ENCODE results near the gene CCDC201. TPM values are rescaled to one million over a fixed set of nuclear protein-coding genes. Genes with fewer than 3 reads are reported as not detected.

Gene CCDC201
- total and polyA plus RNA-seq, 2 donors (not counting 3 experiments of a cell fraction or from before 2014, with no cell fraction given), result not detected

DNA sequence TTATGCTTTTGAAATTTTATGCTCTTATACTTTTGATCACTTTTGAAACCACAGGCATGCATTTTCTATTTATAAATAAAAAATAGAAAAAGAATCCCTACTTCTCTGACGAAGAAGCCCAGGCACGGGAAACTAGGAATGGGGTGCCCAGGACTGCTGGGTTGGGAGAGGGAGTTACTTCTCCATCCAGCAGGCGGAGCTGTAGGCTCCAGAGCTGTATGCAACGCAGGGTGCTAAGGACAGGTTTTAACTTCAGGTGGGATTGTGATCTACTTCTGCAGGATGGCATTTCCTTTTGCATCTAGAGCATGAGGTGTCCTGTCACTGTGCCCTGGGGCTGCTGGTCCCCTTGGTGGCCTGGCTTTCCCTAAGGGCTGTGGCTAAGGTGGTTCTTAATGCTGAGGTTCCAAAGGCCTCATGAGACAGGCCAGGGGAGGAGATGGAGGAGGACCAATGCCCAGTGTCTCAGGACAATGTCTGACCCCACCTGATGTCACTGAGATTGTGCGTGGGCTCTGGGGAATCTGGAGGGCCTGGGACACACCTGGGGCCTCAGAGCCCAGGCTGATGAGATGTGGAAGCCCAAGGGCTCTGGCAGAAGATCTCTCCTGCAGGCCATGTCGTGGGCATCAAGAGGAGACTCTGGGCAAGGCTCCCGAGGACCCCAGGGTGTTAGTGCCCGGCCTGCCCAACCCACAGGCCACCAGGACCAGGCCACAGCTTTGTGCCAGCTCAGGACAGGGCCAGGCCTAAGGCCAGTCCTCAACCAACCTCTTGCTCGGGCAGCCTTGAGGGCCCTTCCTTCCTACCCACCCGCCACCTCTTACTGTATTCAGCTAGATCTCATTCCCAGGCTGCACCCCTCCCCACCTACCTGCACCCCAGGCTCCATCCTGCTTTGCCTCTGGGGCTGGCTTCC, 507 bp downstream of the CCDC201 start:
- Histone ChIP-seq H3K9me3 (replicated peaks; ENCODE audit: control insufficient read depth, insufficient read depth, low read length) (no peaks in the 10 kb centered on the region), H3K79me2 (ENCODE audit: control insufficient read depth, insufficient read depth, low read length) (no peaks in the 10 kb centered on the region), H3K36me3 (ENCODE audit: control insufficient read depth in 2 of 2, extremely low read depth in 1 of 2, insufficient read depth in 2 of 2, low read length in 2 of 2) (no peaks in the 10 kb centered on the region), H3K9ac (replicated peaks; ENCODE audit: extremely low read depth, insufficient read depth, low read length) (no peak overlapping the region), H3K4me3 (replicated peaks in 1 of 3; ENCODE audit: insufficient read depth in 1 of 3, low read depth in 1 of 3, low read length in 3 of 3) (no peak overlapping the region), H3K4me1 (ENCODE audit: control insufficient read depth, extremely low read depth, insufficient read depth, low read length) (peaks cover 15% of the 10 kb centered on the region), H2AFZ (ENCODE audit: low read depth, low read length) (no peak overlapping the region), H4K20me1 (replicated peaks; ENCODE audit: control insufficient read depth, extremely low read depth, insufficient read depth, low read length) (no peaks in the 10 kb centered on the region), H3K27me3 (ENCODE audit: control insufficient read depth in 2 of 2, insufficient read depth in 2 of 2, low read length in 2 of 2) (no peaks in the 10 kb centered on the region), H3K4me2 (ENCODE audit: insufficient read depth, low read length) (no peak overlapping the region), H3K9me1 (replicated peaks; ENCODE audit: control insufficient read depth, extremely low read depth, insufficient read depth, low read length) (no peaks in the 10 kb centered on the region), H3K27ac (ENCODE audit: insufficient read depth, low read depth, low read length) (no peak overlapping the region)
- intact Hi-C loops (cut with micrococcal nuclease), result loop anchor here (1.0 kb wide), 1 partner anchor 480 kb away; no protein-coding TSS in a partner anchor
- no peak for FAIRE-seq
- DNase-seq (ENCODE audit: low read depth, low spot score), result no peak
- BruUV-seq (replicated peaks), result no TSS peak
- ChIA-PET CTCF (interaction anchor here (0.5 to 2.2 kb wide), 8 partner anchors 16 to 1307 kb away, joined by 3 to 9 read pairs (median 6); partner anchors contain the start of gene IGFBP1), POLR2A (no interaction called here)
- TF ChIP-seq, protein P1, sequence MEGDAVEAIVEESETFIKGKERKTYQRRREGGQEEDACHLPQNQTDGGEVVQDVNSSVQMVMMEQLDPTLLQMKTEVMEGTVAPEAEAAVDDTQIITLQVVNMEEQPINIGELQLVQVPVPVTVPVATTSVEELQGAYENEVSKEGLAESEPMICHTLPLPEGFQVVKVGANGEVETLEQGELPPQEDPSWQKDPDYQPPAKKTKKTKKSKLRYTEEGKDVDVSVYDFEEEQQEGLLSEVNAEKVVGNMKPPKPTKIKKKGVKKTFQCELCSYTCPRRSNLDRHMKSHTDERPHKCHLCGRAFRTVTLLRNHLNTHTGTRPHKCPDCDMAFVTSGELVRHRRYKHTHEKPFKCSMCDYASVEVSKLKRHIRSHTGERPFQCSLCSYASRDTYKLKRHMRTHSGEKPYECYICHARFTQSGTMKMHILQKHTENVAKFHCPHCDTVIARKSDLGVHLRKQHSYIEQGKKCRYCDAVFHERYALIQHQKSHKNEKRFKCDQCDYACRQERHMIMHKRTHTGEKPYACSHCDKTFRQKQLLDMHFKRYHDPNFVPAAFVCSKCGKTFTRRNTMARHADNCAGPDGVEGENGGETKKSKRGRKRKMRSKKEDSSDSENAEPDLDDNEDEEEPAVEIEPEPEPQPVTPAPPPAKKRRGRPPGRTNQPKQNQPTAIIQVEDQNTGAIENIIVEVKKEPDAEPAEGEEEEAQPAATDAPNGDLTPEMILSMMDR (IDR thresholded peaks at IDR 0.05; ENCODE audit: extremely low read depth in 1 of 2, insufficient read depth in 1 of 2, low read depth in 1 of 2, low read length in 2 of 2), result peak; percentile 67 to 71
- TF ChIP-seq EZH2 (IDR thresholded peaks at IDR 0.05; ENCODE audit: borderline replicate concordance, low read depth, low read length, severe bottlenecking), result no peak
- TF ChIP-seq JUN (IDR thresholded peaks at IDR 0.05; ENCODE audit: borderline replicate concordance, insufficient read depth, insufficient read length, low read depth), result no peak
- dilution Hi-C loops (cut with MboI; ENCODE audit: extremely low pct_ligation_motif_present, low sequenced_read_pairs), result no loop called here

Measured in endothelial cell of umbilical vein (primary cell).